Fibroblast of mammary gland (primary cell): ENCODE results near the gene GRAMD4.

Experiments used
- DNase-seq: peaks from one replicate; pipeline ENCODE4 v3.0.0-alpha.2; 2010; ENCODE audit warnings: low read depth
- H3K4me3 ChIP-seq: 2 replicates; pipeline ENCODE4 v1.5.1; 2011; ENCODE audit warnings: low read depth, mild to moderate bottlenecking, low read length, moderate library complexity; ENCODE audit not compliant: control insufficient read depth
- TF ChIP-seq, protein P1 (sequence below): conservative IDR thresholded peaks from 2 replicates; pipeline ENCODE4 v1.5.1; 2011; ENCODE audit warnings: low read depth, low read length, inconsistent platforms; ENCODE audit not compliant: control insufficient read depth, insufficient read depth

Gene GRAMD4

DNA sequence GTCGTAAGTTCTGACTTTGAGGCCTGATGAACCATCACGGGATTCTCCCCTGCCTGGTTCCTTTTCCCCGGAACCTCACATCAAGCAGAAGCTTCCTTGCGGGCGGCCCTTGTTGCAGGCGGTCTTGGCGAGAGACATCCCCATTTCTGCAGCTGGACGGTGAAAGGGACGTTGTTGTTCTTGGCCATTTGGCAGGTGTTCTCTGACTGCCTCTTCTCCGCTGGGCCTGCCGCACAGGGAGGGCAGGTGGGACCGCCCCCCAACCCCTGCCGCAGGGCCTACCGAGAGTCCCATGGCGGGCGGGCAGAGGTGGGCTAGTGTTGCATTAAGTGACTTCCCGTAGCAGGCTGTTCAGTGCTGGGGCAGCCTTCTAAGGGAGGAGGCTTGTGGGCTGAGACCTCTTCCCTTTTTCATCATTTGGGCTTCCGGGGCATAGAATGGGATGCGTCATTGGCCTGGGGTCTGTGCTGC, 26.9 kb upstream of the GRAMD4 start:
- TF ChIP-seq, protein P1, sequence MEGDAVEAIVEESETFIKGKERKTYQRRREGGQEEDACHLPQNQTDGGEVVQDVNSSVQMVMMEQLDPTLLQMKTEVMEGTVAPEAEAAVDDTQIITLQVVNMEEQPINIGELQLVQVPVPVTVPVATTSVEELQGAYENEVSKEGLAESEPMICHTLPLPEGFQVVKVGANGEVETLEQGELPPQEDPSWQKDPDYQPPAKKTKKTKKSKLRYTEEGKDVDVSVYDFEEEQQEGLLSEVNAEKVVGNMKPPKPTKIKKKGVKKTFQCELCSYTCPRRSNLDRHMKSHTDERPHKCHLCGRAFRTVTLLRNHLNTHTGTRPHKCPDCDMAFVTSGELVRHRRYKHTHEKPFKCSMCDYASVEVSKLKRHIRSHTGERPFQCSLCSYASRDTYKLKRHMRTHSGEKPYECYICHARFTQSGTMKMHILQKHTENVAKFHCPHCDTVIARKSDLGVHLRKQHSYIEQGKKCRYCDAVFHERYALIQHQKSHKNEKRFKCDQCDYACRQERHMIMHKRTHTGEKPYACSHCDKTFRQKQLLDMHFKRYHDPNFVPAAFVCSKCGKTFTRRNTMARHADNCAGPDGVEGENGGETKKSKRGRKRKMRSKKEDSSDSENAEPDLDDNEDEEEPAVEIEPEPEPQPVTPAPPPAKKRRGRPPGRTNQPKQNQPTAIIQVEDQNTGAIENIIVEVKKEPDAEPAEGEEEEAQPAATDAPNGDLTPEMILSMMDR = no peak
- H3K4me3 ChIP-seq = no peak overlapping the region
- DNase-seq = no peak

DNA sequence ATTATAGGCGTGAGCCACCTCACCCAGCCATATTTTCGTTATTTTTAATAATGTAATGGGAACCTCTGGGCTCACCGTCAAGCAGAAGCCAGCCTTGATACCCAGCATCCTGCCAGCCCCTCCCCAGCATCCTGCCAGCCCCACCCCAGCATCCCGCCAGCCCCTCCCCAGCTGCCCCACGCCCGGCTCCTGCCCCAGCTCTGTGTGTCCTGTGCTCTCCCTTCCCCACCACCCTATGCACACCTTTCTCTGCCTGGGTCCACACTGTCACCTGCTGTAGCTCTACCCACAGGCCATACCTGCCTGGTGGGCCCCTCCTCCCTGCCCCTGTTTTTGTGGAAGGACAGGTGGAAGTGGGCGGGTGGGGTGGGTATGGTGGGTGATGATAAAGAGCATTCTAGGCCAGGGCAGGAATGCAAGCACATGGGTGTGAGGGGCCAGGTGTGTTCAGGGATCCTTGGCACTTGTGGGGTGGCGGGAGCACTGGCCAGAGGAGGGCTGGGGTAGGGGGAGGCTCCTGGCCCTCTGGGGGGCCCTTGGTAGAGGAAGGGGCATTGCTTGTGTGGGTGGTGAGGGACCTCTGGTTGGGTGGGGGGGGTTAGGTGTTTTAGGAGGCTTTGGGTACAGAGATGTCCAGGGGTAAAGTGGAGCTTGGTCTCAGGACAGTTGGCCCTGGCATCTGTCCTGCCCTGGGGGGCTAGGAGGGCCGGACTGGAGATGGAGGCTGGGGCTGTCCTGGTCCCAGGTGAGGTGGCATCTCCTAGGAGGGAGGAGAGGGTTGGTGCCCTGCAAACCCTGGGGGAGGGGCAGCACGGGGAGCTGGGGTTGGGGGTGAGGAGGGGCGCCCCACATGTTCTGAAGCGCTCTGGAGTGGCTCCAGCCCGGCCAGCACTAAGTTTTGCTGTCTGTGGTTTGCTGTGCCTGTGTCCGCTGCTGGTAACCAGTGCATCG, 25.9 kb upstream of the GRAMD4 start:
- no peak for DNase-seq
- no peak overlapping the region for H3K4me3 ChIP-seq
- TF ChIP-seq, protein P1 = no peak

DNA sequence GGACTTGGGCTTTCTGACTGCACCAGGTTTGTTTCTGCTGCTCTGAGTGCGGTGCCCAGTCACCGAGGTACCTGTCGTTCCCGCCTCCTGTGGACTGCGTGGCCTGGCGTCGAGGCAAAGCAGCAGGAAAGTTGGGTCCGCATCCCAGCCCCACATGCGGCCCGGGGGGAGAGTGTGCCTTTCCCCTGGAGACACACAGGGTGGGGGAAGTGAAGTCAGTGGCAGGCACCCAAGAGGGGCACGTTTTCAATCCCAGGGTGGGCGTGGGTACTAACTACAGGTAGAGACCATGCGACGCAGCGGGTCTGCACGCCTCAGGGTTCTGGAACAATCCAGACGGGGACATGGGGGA, 25.3 kb upstream of the GRAMD4 start:
- no peak for DNase-seq
- no peak overlapping the region for H3K4me3 ChIP-seq
- TF ChIP-seq, protein P1 = no peak

DNA sequence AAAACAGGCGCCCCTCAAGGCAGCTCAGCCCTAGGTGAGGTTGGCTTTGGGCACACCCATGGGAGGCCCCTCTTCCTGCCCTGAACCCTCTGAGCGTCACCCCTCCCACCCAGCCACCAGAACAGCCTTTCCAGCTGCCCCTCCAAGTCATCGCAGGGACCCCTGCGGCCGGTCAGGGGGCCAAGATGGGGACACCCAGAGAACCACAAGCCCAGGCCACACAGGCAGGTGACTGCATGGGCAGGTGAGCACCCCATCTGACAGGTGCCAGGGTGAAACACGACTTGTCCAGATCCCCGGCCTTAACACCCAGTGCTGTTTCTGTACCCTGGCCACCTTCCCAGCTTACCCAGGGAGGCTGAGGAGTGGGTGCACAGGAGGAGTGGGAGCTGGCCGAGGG, 24.6 kb upstream of the GRAMD4 start:
- TF ChIP-seq, protein P1 = no peak
- no peak for DNase-seq
- no peak overlapping the region for H3K4me3 ChIP-seq

DNA sequence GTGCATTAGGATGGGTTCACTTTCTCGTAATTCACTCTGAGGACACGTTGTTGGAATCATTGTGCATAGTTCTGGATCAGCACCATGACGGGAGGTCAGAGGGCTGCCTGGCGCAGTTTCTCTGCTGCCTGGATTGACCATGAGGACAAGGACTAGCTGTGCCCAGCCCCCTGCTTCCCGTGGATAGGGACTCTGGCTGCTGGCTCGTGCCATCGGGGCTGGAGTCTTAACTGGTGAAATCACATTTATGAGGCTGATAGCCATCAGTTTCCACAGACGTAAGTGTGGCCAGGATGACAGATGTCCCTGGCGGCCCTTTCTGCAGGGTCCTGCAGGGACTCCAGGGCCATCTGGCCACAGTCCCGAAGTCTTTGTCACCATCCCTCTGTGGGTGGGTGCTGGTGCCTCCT, 24.1 kb upstream of the GRAMD4 start:
- TF ChIP-seq, protein P1 = no peak
- no peak overlapping the region for H3K4me3 ChIP-seq
- DNase-seq = no peak

DNA sequence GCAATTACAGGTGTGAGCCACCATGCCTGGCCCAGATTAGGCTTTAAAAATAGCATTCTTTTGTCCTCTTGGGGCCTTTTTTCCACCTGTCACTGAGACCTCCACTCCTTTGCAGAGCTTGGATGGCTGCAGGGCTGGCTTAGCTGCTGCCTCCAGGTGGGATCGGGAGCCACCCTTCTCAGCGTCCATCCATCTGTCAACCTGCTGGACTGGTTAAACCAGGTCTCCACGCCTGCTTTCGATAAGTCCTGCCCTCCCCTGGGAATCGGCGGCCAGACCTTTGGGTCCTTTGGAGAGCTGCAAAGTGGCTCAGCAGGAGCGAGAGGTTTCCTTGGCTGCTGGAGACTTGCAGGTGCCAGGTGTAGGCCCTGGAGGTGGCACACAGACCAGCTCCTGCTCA, 23.4 kb upstream of the GRAMD4 start:
- TF ChIP-seq, protein P1 = no peak
- H3K4me3 ChIP-seq = no peak overlapping the region
- no peak for DNase-seq
